Measurements from ENCODE around the gene GNAI3.
A peak's percentile ranks its signal among the peaks of the same experiment; 100 is the strongest.

The GNAI3 gene

GRCh38 chr1:109548321-109549267 is at the start of gene GNAI3:
Gene GNAI3, plus strand, starts transcription at chr1:109548615. Its CDS starts 106 bp downstream, at chr1:109548721.
- TF ChIP-seq L3MBTL2 (conservative IDR thresholded peaks at IDR 0.05) (peak; percentile 66), ELF4 (IDR thresholded peaks at IDR 0.05) (peak; percentile 83), PKNOX1 (IDR thresholded peaks at IDR 0.05) (peak; percentile 35; the same call in 1 of the 2 replicates), FOXM1 (IDR thresholded peaks at IDR 0.05; ENCODE audit: borderline replicate concordance) (no peak), FOXA1 (IDR thresholded peaks at IDR 0.05) (no peak), TARDBP (IDR thresholded peaks at IDR 0.05) (no peak), LEF1 (IDR thresholded peaks at IDR 0.05; ENCODE audit: borderline replicate concordance) (no peak)
- ChIA-PET POLR2A (interaction anchor here (0.6 to 3.2 kb wide), 35 partner anchors 10 to 463 kb away, joined by 3 to 79 read pairs (median 5); partner anchors contain the start of genes AHCYL1, AMIGO1, AMPD2 and GNAT2), CTCF (interaction anchor here (0.8 to 3.2 kb wide), 9 partner anchors 15 to 121 kb away, joined by 3 to 32 read pairs (median 5); partner anchors contain the start of genes AMPD2 and GNAT2)
- DNase-seq (ENCODE audit: extremely low spot score), result peak; percentile 97

- POLR2A ChIA-PET, result interaction anchor here (1.2 kb wide), 1 partner anchor 31 kb away, joined by 4 read pairs; no protein-coding TSS in a partner anchor
- TF ChIP-seq TARDBP (IDR thresholded peaks at IDR 0.05) (no peak), NFRKB (IDR thresholded peaks at IDR 0.05) (no peak), SUZ12 (IDR thresholded peaks at IDR 0.05) (no peak)
- CTCF ChIA-PET, result interaction anchor here (0.6 to 9.8 kb wide), 7 partner anchors 9 to 103 kb away, joined by 3 to 115 read pairs (median 5); no protein-coding TSS in a partner anchor
- no peak for DNase-seq (ENCODE audit: extremely low spot score)
Measured at GRCh38 chr1:109499081-109499480, 49.3 kb upstream of the GNAI3 start.

GRCh38 chr1:109499661-109500536 is 48.5 kb upstream of the GNAI3 start:
- DNase-seq (ENCODE audit: extremely low spot score), result peak; percentile 58
- TF ChIP-seq LEF1 (IDR thresholded peaks at IDR 0.05; ENCODE audit: borderline replicate concordance) (no peak), ARNT (IDR thresholded peaks at IDR 0.05) (no peak), BHLHE40 (IDR thresholded peaks at IDR 0.05; ENCODE audit: borderline replicate concordance) (no peak), SUZ12 (IDR thresholded peaks at IDR 0.05) (no peak), NFRKB (IDR thresholded peaks at IDR 0.05) (no peak), FOXA1 (IDR thresholded peaks at IDR 0.05) (no peak)

GRCh38 chr1:109500941-109501381 is 47.5 kb upstream of the GNAI3 start:
- ChIA-PET POLR2A (no interaction called here), CTCF (interaction anchor here (1.2 to 9.8 kb wide), 2 partner anchors 9 to 31 kb away, joined by 3 to 115 read pairs; partner anchors contain the start of gene AMIGO1)
- no peak for DNase-seq (ENCODE audit: extremely low spot score)
- no peak for TF ChIP-seq CTBP1 (IDR thresholded peaks at IDR 0.05; ENCODE audit: borderline replicate concordance)
- TF ChIP-seq BHLHE40 (IDR thresholded peaks at IDR 0.05; ENCODE audit: borderline replicate concordance), result no peak
- no peak for TF ChIP-seq ELF4 (IDR thresholded peaks at IDR 0.05)
- TF ChIP-seq SP1 (IDR thresholded peaks at IDR 0.05), result no peak
- TF ChIP-seq HDGF (IDR thresholded peaks at IDR 0.05; ENCODE audit: borderline replicate concordance), result no peak
- TF ChIP-seq FOXA1 (IDR thresholded peaks at IDR 0.05), result no peak
- no peak for TF ChIP-seq TARDBP (IDR thresholded peaks at IDR 0.05)
- TF ChIP-seq PKNOX1 (IDR thresholded peaks at IDR 0.05), result no peak
- no peak for TF ChIP-seq LEF1 (IDR thresholded peaks at IDR 0.05; ENCODE audit: borderline replicate concordance)
- no peak for TF ChIP-seq FOXK2 (IDR thresholded peaks at IDR 0.05)
- no peak for TF ChIP-seq ARNT (IDR thresholded peaks at IDR 0.05)
- TF ChIP-seq ZNF384 (IDR thresholded peaks at IDR 0.05), result no peak
- no peak for TF ChIP-seq SUZ12 (IDR thresholded peaks at IDR 0.05)
- TF ChIP-seq NFRKB (IDR thresholded peaks at IDR 0.05), result no peak
- no peak for TF ChIP-seq FOXM1 (IDR thresholded peaks at IDR 0.05; ENCODE audit: borderline replicate concordance)

More at GRCh38 chr1:109499661-109500536, 48.5 kb upstream of the GNAI3 start:
- ChIA-PET POLR2A (interaction anchor here (1.0 to 1.2 kb wide), 2 partner anchors 31 to 33 kb away, joined by 3 to 4 read pairs; no protein-coding TSS in a partner anchor), CTCF (interaction anchor here (1.2 to 9.8 kb wide), 4 partner anchors 10 to 32 kb away, joined by 3 to 115 read pairs (median 6); partner anchors contain the start of gene AMIGO1)

GRCh38 chr1:109501644-109502363 is 46.6 kb upstream of the GNAI3 start:
- no peak for DNase-seq (ENCODE audit: extremely low spot score)
- CTCF ChIA-PET, result interaction anchor here (1.5 kb wide), 1 partner anchor 11 kb away, joined by 4 read pairs; no protein-coding TSS in a partner anchor
- POLR2A ChIA-PET, result no interaction called here
- TF ChIP-seq L3MBTL2 (conservative IDR thresholded peaks at IDR 0.05), result no peak
- TF ChIP-seq CTBP1 (IDR thresholded peaks at IDR 0.05; ENCODE audit: borderline replicate concordance), result no peak
- no peak for TF ChIP-seq ZNF384 (IDR thresholded peaks at IDR 0.05)
- no peak for TF ChIP-seq SUZ12 (IDR thresholded peaks at IDR 0.05)
- TF ChIP-seq HDGF (IDR thresholded peaks at IDR 0.05; ENCODE audit: borderline replicate concordance), result no peak
- TF ChIP-seq ARNT (IDR thresholded peaks at IDR 0.05), result no peak
- no peak for TF ChIP-seq FOXK2 (IDR thresholded peaks at IDR 0.05)
- no peak for TF ChIP-seq FOXA1 (IDR thresholded peaks at IDR 0.05)
- TF ChIP-seq LEF1 (IDR thresholded peaks at IDR 0.05; ENCODE audit: borderline replicate concordance), result no peak
- TF ChIP-seq FOXM1 (IDR thresholded peaks at IDR 0.05; ENCODE audit: borderline replicate concordance), result no peak
- TF ChIP-seq SP1 (IDR thresholded peaks at IDR 0.05), result no peak
- TF ChIP-seq PKNOX1 (IDR thresholded peaks at IDR 0.05), result no peak
- no peak for TF ChIP-seq NFRKB (IDR thresholded peaks at IDR 0.05)
- TF ChIP-seq TARDBP (IDR thresholded peaks at IDR 0.05), result no peak
- no peak for TF ChIP-seq ELF4 (IDR thresholded peaks at IDR 0.05)
- TF ChIP-seq BHLHE40 (IDR thresholded peaks at IDR 0.05; ENCODE audit: borderline replicate concordance), result no peak
